Mucosa of rectum (tissue), 2 donors: ENCODE results near the gene SCYGR7.
"Not testable (repeated sequence)": the region's sequence is repeated elsewhere in the genome, so short reads cannot be mapped to it uniquely, and the experiment has no call there.

Experiments
- H3K27ac ChIP-seq, 2 donors: one replicate each; pipeline ENCODE4 v1.7.0; 2013; ENCODE audit warnings: inconsistent platforms in 2 of 2, low read depth in 2 of 2, low read length in 2 of 2
- H3K27me3 ChIP-seq, 2 donors: one replicate each; pipeline ENCODE4 v1.7.0; 2013; ENCODE audit warnings: low read length in 2 of 2; ENCODE audit not compliant: control insufficient read depth in 2 of 2, insufficient read depth in 2 of 2
- H3K36me3 ChIP-seq, 2 donors: one replicate each; pipeline ENCODE4 v1.7.0; 2013; ENCODE audit warnings: low read length in 2 of 2; ENCODE audit not compliant: control insufficient read depth in 2 of 2, insufficient read depth in 2 of 2
- H3K4me1 ChIP-seq, 2 donors: one replicate each; pipeline ENCODE4 v1.7.0; 2013; ENCODE audit warnings: low read length in 2 of 2, mild to moderate bottlenecking in 1 of 2; ENCODE audit not compliant: control insufficient read depth in 2 of 2, insufficient read depth in 2 of 2
- H3K4me3 ChIP-seq, 2 donors: one replicate each; pipeline ENCODE4 v1.7.0; 2013; ENCODE audit warnings: low read length in 2 of 2
- H3K9ac ChIP-seq, 2 donors: one replicate each; pipeline ENCODE4 v1.7.0; 2013; ENCODE audit warnings: low read length in 2 of 2, low read depth in 1 of 2, mild to moderate bottlenecking in 1 of 2
- H3K9me3 ChIP-seq, 2 donors: one replicate each; pipeline ENCODE4 v1.7.0; 2013; ENCODE audit warnings: low read length in 2 of 2; ENCODE audit not compliant: control insufficient read depth in 2 of 2
- donor health status: healthy.
- donor health status: Normal muscosa, but diverticular disease.

Gene SCYGR7

DNA sequence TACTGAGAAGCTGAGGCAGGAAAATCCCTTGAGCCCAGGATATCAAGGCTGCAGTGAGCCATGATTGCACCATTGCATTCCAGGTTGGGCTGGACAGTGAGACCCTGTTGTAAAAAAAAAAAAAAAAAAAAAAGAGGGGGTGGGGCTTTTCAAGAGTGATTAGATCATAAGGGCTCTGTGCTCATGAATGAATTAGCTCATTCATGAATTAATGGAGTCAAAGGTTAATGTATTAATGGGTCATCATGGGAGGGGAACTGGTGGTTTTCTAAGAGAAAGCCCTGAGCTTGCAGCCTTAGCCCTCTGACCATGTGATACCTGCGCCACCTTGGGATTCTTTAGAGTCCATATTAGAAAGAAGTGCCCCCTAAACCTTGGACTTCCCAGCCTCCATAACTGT, 14.8 kb upstream of the SCYGR7 start:
- no peaks in the 10 kb centered on the region for H3K9me3 ChIP-seq

DNA sequence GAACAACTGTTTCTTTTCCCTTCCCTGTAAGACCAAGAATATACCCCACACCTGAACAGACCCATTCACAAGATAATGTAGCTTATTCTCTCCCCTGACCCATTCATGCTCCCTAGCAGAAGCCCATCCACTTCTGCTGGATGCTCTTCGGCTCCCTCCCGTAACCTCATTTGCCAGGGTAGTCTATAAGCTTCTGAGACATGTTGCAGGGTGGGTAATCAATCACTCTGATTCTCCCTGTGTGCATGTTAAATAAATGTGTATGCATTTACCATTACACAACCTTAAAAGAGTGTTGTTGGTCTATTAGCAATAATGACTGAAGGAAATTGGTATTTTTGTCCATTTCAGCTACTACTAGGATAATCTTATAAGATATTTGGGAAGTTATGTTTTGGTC, 11.6 kb upstream of the SCYGR7 start:
- Histone ChIP-seq H3K4me1 (peaks cover 0 to 5% of the 10 kb centered on the region in 2 donors), H3K4me3 (peak overlapping the region; percentile 48 to 69), H3K9ac (no peak overlapping the region), H3K36me3 (no peaks in the 10 kb centered on the region), H3K9me3 (no peaks in the 10 kb centered on the region), H3K27ac (no peak overlapping the region), H3K27me3 (no peaks in the 10 kb centered on the region)

More for the DNA sequence above, 14.8 kb upstream of the SCYGR7 start:
- H3K27me3 ChIP-seq, result no peaks in the 10 kb centered on the region
- no peak overlapping the region for H3K4me3 ChIP-seq
- H3K27ac ChIP-seq, result no peak overlapping the region
- H3K36me3 ChIP-seq, result no peaks in the 10 kb centered on the region
- H3K4me1 ChIP-seq, result peaks cover 0 to 5% of the 10 kb centered on the region in 2 donors
- H3K9ac ChIP-seq, result no peak overlapping the region

DNA sequence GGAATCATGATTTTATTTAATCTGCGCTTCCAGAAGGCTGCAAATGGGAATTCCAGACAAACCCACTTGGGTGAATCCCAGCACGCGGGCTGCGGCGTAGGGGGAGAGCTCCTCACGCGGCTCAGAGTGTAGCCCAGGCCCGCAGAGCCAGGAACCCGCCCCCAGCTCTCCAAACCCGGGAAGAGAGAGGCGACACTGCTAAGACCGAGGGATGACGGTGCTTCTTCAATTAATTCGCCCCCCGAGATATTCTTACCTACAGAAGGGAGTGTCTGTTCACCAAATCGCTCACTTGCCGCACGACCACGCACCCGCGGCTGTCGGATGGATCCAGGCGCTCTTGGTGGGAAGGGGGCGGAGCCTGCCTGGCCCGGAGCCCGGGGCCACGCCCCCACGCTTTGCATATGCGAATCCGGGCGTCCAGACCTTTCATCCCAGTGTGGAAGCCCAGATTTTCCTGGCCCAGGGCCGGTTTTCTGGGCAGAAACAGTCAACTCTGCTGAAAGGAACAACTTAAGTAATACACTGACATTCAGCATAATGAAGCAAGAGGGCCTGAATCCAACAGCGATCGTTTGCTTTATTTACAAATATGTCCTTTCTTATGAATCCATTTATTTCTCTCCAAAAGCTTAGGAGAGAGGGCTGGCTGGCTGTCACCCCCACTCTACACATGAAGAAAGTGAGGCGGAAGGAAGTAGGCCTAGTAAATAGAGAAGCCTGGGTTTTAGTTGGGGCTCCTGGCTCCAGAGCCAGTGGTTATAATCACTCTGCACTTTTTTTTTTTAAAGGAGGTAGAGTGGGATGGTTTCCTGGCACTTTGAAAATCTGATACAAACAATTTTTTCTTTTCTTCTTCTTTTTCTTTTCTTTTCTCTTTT, 10.2 kb upstream of the SCYGR7 start, which contains the start of gene SLC19A3:
Gene SLC19A3, minus strand, starts transcription at position 342 of the 881 bp plus-strand sequence. CDS start 15,710 bp downstream, outside the sequence.
- peak within 1 kb of the TSS; percentile 69 to 85 for H3K4me3 ChIP-seq
- no peaks in the 10 kb centered on the region for H3K9me3 ChIP-seq
- H3K36me3 ChIP-seq, result no peaks in the 10 kb centered on the region
- peak within 1 kb of the TSS; percentile 44 to 51 for H3K9ac ChIP-seq
- peaks cover 0 to 5% of the 10 kb centered on the region in 2 donors for H3K4me1 ChIP-seq
- peak within 1 kb of the TSS; percentile 45 to 56 for H3K27ac ChIP-seq
- no peaks in the 10 kb centered on the region for H3K27me3 ChIP-seq

DNA sequence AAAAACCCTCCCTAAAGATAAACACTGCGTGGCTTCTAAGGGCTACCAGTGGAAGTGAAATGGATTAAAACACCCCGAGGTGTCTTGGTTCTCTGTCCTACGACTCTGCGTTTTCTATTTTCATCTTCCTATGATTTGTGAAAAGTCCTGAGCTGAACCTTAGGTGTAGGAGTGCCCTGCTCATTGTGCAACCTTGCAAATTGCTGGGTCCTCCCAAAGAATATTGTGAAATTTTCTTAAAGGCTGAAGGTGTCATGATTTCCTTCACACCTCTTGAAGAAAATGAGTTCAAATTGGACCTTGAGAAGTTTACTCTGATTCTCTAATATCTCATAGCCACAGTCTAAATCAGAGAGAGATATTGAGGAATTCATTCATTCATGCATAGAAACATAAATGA, 8.5 kb upstream of the SCYGR7 start:
- Histone ChIP-seq H3K4me3 (no peak overlapping the region), H3K27ac (no peak overlapping the region), H3K9ac (no peak overlapping the region), H3K9me3 (no peaks in the 10 kb centered on the region), H3K4me1 (peaks cover 0 to 8% of the 10 kb centered on the region in 2 donors), H3K36me3 (no peaks in the 10 kb centered on the region), H3K27me3 (no peaks in the 10 kb centered on the region)

DNA sequence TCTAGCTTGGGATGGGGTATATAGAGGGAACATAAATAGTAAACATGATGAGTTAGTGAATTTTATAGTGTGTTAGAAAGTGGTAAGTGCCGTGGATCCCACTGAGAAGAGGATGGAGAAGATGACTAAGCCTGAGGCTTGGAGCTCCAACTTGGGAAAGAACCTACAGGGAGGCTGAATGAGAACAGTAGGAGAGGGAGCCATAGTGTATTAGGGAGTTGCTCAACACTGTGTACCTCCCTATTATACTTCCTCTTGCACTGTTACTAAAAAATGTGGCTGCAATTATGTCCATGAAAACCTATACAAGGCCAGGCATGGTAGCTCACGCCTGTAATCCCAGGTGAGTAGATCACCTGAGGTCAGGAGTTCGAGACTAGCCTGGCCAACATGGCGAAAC, 7.5 kb upstream of the SCYGR7 start:
- no peaks in the 10 kb centered on the region for H3K9me3 ChIP-seq
- H3K9ac ChIP-seq, result no peak overlapping the region
- H3K4me1 ChIP-seq, result peaks cover 0 to 8% of the 10 kb centered on the region in 2 donors
- H3K4me3 ChIP-seq, result no peak overlapping the region
- no peak overlapping the region for H3K27ac ChIP-seq
- H3K27me3 ChIP-seq, result no peaks in the 10 kb centered on the region
- no peaks in the 10 kb centered on the region for H3K36me3 ChIP-seq

DNA sequence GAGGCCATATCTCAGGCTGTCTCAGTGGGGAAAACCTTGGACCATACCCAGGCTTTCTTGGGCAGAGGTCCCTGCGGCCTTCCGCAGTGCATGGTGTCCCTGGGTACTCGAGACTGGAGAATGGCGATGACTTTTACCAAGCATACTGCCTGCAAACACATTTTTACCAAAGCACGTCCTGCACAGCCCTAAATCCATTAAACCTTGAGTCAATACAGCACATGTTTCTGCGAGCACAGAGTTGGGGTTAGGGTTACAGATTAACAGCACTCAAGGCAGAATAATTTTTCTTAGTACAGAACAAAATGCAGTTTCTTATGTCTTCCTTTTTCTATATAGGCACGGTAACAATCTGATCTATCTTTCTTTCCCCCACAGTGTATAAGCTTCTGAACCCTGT, 5.3 kb upstream of the SCYGR7 start:
- H3K4me1 ChIP-seq, H3K27me3 ChIP-seq, H3K4me3 ChIP-seq, H3K27ac ChIP-seq, H3K36me3 ChIP-seq, H3K9me3 ChIP-seq, H3K9ac ChIP-seq: not testable (repeated sequence)

DNA sequence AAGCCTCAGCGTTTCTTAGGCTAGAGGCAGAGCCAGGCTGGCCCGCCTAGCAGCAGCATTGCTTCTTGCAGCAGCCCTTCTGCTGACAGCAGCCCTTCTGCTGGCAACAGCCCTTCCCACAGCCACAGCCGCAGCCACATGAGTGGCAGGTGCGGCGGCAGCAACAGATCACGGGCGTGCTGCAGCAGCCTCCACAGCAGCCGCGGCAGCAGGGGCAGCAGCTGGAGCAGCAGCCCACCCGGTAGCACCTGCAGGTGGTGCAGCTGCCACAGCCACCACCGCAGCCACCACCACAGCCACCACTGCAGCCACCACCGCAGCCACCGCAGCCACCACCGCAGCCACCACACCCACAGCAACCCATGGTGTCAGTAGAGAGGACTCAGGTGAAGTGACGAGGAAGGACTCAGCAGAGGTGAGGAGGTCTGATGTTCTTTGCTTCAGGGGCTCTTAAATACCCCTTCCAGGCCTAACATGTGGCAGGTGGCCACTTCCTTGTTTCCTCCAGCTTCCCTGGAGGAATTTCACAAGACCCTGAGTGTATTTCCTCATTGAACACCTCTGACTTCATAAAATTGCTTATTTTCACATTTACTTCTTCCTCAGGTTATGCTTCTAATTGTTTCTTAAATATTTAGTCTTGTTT, 3.6 kb upstream of the SCYGR7 start, which contains the start of gene SCYGR6:
Gene SCYGR6, minus strand, starts transcription at position 364 of the 646 bp plus-strand sequence. Its CDS starts 0 bp downstream, at position 364.
- no peaks in the 10 kb centered on the region for H3K9me3 ChIP-seq
- peaks cover 0 to 3% of the 10 kb centered on the region in 2 donors for H3K4me1 ChIP-seq
- H3K27ac ChIP-seq, result no peak within 1 kb of the TSS
- no peak within 1 kb of the TSS for H3K4me3 ChIP-seq
- no peak within 1 kb of the TSS for H3K9ac ChIP-seq
- no peaks in the 10 kb centered on the region for H3K36me3 ChIP-seq
- H3K27me3 ChIP-seq, result no peaks in the 10 kb centered on the region

DNA sequence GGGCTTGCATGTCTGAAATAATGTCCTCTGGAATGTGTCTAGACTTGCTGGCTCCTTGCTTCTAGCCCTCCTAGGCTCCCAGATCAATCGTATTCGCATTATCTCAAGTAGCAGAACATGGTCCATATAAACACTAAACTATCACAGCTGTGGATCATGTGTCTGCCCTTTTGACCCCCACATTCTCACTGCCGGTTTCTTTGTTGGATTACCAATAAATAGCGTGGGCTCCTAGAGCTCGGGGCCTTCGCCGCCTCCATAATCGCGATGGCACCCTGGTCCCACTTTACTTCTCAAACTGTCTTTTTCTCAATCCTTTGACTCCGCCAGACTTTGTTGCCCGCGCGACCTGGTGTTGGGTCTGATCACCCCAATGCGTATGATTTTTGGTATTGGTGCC, 11.2 kb downstream of the SCYGR7 start:
- Histone ChIP-seq H3K4me1 (no peaks in the 10 kb centered on the region), H3K36me3 (no peaks in the 10 kb centered on the region), H3K9me3 (no peaks in the 10 kb centered on the region), H3K4me3 (no peak overlapping the region), H3K9ac (no peak overlapping the region), H3K27ac (no peak overlapping the region), H3K27me3 (no peaks in the 10 kb centered on the region)

DNA sequence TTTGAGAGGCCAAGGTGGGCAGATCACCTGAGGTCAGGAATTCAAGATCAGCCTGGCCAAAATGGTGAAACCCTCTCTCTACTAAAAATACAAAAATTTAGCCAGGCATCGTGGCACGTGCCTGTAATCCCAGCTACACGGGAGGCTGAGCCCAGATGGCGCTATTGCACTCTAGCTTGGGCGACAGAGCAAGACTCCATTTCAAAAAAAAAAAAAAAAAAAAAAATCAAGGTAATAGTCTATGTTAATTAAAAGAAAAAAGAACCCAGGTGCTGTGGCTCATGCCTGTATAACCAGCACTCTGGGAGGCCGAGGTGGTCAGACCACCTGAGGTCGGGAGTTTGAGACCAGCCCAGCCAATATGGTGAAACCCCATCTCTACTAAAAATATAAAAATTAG, 12.6 kb downstream of the SCYGR7 start:
- not testable (repeated sequence) for H3K36me3 ChIP-seq, H3K4me3 ChIP-seq, H3K27ac ChIP-seq

DNA sequence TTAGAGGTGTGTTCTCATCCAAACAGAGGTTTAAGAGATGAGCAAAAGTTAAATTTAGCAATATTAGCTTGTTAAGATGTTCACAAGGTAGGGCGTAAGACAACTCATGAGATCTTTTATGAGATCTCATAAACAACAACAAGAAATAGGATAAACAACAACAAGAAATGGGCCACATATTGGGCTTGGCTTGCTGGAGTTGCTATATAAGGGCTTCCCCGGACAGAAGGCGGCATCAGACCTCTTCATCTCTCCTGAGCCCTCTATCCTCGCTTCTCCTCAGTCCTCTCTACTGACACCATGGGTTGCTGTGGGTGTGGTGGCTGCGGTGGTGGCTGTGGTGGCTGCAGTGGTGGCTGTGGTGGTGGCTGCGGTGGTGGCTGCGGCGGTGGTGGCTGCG, 17.5 kb downstream of the SCYGR7 start, which contains the start of gene SCYGR8:
Gene SCYGR8, plus strand, starts transcription at position 301 of the 400 bp plus-strand sequence. Its CDS starts 0 bp downstream, at position 301.
- H3K36me3 ChIP-seq, result no peaks in the 10 kb centered on the region
- no peak within 1 kb of the TSS for H3K9ac ChIP-seq
- H3K4me1 ChIP-seq, result no peaks in the 10 kb centered on the region
- no peak within 1 kb of the TSS for H3K4me3 ChIP-seq
- H3K27ac ChIP-seq, result no peak within 1 kb of the TSS
- no peaks in the 10 kb centered on the region for H3K27me3 ChIP-seq
- no peaks in the 10 kb centered on the region for H3K9me3 ChIP-seq

More for the DNA sequence above, 12.6 kb downstream of the SCYGR7 start:
- H3K27me3 ChIP-seq, H3K4me1 ChIP-seq, H3K9ac ChIP-seq, H3K9me3 ChIP-seq: not testable (repeated sequence)
